HepG2 (cell line): Measurements from ENCODE around the gene ARHGEF12. TPM values are rescaled to one million over a fixed set of nuclear protein-coding genes. Genes with fewer than 3 reads are reported as not detected.

Experiments used
- DNMT1 ChIP-seq: sonication (generic); formaldehyde crosslinking; IDR thresholded peaks from 2 replicates; pipeline ENCODE4 v1.5.1; 2020; ENCODE audit warnings: mild to moderate bottlenecking, missing genetic modification reagents
- KDM4B ChIP-seq: sonication (generic); formaldehyde crosslinking; IDR thresholded peaks from 2 replicates; pipeline ENCODE4 v1.4.0; 2020; ENCODE audit warnings: missing genetic modification reagents
- MTA1 ChIP-seq: sonication (generic); formaldehyde crosslinking; IDR thresholded peaks from 2 replicates; pipeline ENCODE4 v1.4.0; 2020; ENCODE audit warnings: missing genetic modification reagents, mild to moderate bottlenecking, borderline replicate concordance
- PHF8 ChIP-seq: sonication (generic); formaldehyde crosslinking; IDR thresholded peaks from 2 replicates; pipeline ENCODE4 v1.5.0; 2020; ENCODE audit warnings: missing genetic modification reagents
- POLR2G ChIP-seq: fragments of 200-400 bp; formaldehyde crosslinking; IDR thresholded peaks from 2 replicates; pipeline ENCODE4 v1.6.1; 2018; ENCODE audit warnings: mild to moderate bottlenecking, low read depth, low read length, moderate library complexity
- RAD21 ChIP-seq: fragments of 450-650 bp; formaldehyde crosslinking; IDR thresholded peaks from 2 replicates; pipeline ENCODE4 v1.5.0; 2020; ENCODE audit warnings: mild to moderate bottlenecking
- SNAPC2 ChIP-seq: sonication (generic); formaldehyde crosslinking; IDR thresholded peaks from 2 replicates; pipeline ENCODE4 v1.8.1; 2022; ENCODE audit warnings: mild to moderate bottlenecking, missing genetic modification reagents
- WIZ ChIP-seq: sonication (generic); formaldehyde crosslinking; IDR thresholded peaks from 2 replicates; pipeline ENCODE4 v1.5.1; 2020; ENCODE audit warnings: mild to moderate bottlenecking, missing genetic modification reagents
- ZBTB7B ChIP-seq: sonication (generic); formaldehyde crosslinking; IDR thresholded peaks from 2 replicates; pipeline ENCODE4 v1.4.0; 2020; ENCODE audit warnings: missing genetic modification reagents
- ZFP82 ChIP-seq: sonication (generic); formaldehyde crosslinking; IDR thresholded peaks from 2 replicates; pipeline ENCODE4 v1.5.1; 2020; ENCODE audit warnings: mild to moderate bottlenecking, missing genetic modification reagents, borderline replicate concordance
- ZNF451 ChIP-seq: sonication (generic); formaldehyde crosslinking; IDR thresholded peaks from 2 replicates; pipeline ENCODE4 v1.5.0; 2020; ENCODE audit warnings: mild to moderate bottlenecking, missing genetic modification reagents
- polyA plus RNA-seq, 8 experiments: library from polyadenylated mRNA; depleted of rRNA in 3 of 8; stranded (reverse) in 7 of 8; unstranded in 1 of 8; fragments of >200 nt; fragmentation: Illumina TruSeq in 4 of 8; extraction: Trizol in 4 of 8; gene quantifications; 2 replicates each; pipeline versions ENCODE4 v1.2.1 to v1.2.3, GENCODE V29; 2011 to 2016; ENCODE audit warnings: low read depth in 4 of 8, missing spikeins in 1 of 8, mixed read lengths in 1 of 8; ENCODE audit not compliant: insufficient read depth in 1 of 8
- total RNA-seq, 5 experiments: library from RNA; depleted of rRNA; stranded (reverse); fragments of >200 nt; fragmentation: Illumina TruSeq; extraction: Trizol; gene quantifications; 2 replicates each; pipeline ENCODE4 v1.2.3, GENCODE V29; 2016; ENCODE audit warnings: low read depth in 1 of 5
- TF ChIP-seq, protein P1 (sequence below): sonication (generic); formaldehyde crosslinking; IDR thresholded peaks from 2 replicates; pipeline ENCODE4 v1.8.1; 2023; ENCODE audit warnings: mild to moderate bottlenecking, missing genetic modification reagents
- TF ChIP-seq, protein P2 (sequence below): fragments of 450-650 bp; IDR thresholded peaks from 2 replicates; pipeline ENCODE4 v1.6.1; 2017; ENCODE audit warnings: mild to moderate bottlenecking
- TF ChIP-seq, protein P3 (sequence below): sonication (generic); formaldehyde crosslinking; IDR thresholded peaks from 2 replicates; pipeline ENCODE4 v1.5.1; 2020; ENCODE audit warnings: mild to moderate bottlenecking, moderate library complexity, missing genetic modification reagents
- TF ChIP-seq, protein P4 (sequence below): sonication (generic); formaldehyde crosslinking; IDR thresholded peaks from 2 replicates; pipeline ENCODE4 v1.8.1; 2023; ENCODE audit warnings: missing genetic modification reagents, inconsistent platforms, borderline replicate concordance
- TF ChIP-seq, protein P5 (sequence below), 2 experiments: sonication (generic) in 1 of 2; formaldehyde crosslinking in 1 of 2; IDR thresholded peaks; 2 replicates each; pipeline versions ENCODE4 v1.6.1 to v1.9.0; 2014 to 2022; ENCODE audit warnings: antibody characterized with exemption in 1 of 2, borderline replicate concordance in 1 of 2, inconsistent platforms in 1 of 2, low read depth in 1 of 2, missing genetic modification reagents in 1 of 2

The ARHGEF12 gene
- total and polyA plus RNA-seq, 2 of the 13 experiments (the other 11 are each of a cell fraction or from before 2014, with no cell fraction given), result 17.9 to 54.4 TPM

DNA sequence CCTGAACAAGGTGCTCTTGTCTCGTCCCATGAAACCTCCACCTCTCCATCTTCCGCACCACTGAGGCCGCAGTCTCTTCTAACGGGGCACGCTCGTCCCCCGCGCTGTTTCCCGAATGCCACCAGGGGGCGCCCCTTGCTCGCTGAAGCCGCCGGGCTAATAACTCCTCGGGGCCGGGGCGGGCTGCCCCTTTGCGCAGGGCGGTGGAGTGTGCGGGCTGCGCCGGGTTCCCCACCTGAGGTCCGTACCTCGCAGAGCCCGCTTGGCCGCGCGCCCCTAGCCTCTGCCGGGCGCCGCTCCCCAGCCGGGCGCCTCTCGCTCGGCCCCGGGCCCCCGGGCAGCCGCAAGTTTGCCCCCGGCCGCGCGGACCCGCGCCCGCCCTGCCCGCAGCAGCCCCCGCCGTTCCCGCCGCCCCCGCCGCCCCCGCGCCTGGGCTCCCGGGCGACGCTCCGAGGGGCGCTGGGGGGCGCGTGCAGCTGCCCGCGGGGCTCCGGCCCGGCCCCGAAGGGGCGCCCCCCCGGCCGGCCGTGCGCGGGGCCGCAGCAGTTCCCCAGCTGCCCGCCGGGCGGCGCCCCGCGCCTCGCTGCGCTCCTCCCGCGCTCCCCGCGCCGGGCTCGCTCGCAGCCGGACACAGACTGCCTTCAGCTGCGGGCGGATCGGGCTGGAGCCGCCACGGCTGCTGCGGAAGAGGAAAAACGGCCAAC is 175.1 kb downstream of the ARHGEF12 start, which contains the start of gene GRIK4 (continued):
- TF ChIP-seq SNAPC2 (CRISPR knock-in tag), result no peak
- no peak for TF ChIP-seq ZFP82 (CRISPR knock-in tag)
- peak; percentile 39; the same call in 1 of the 2 replicates for TF ChIP-seq ZBTB7B (CRISPR knock-in tag)
- TF ChIP-seq MTA1, result no peak
- TF ChIP-seq, protein P1, sequence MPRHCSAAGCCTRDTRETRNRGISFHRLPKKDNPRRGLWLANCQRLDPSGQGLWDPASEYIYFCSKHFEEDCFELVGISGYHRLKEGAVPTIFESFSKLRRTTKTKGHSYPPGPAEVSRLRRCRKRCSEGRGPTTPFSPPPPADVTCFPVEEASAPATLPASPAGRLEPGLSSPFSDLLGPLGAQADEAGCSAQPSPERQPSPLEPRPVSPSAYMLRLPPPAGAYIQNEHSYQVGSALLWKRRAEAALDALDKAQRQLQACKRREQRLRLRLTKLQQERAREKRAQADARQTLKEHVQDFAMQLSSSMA (CRISPR knock-in tag), result no peak
- peak; percentile 98 for TF ChIP-seq RAD21
- no peak for TF ChIP-seq POLR2G
- TF ChIP-seq, protein P2, sequence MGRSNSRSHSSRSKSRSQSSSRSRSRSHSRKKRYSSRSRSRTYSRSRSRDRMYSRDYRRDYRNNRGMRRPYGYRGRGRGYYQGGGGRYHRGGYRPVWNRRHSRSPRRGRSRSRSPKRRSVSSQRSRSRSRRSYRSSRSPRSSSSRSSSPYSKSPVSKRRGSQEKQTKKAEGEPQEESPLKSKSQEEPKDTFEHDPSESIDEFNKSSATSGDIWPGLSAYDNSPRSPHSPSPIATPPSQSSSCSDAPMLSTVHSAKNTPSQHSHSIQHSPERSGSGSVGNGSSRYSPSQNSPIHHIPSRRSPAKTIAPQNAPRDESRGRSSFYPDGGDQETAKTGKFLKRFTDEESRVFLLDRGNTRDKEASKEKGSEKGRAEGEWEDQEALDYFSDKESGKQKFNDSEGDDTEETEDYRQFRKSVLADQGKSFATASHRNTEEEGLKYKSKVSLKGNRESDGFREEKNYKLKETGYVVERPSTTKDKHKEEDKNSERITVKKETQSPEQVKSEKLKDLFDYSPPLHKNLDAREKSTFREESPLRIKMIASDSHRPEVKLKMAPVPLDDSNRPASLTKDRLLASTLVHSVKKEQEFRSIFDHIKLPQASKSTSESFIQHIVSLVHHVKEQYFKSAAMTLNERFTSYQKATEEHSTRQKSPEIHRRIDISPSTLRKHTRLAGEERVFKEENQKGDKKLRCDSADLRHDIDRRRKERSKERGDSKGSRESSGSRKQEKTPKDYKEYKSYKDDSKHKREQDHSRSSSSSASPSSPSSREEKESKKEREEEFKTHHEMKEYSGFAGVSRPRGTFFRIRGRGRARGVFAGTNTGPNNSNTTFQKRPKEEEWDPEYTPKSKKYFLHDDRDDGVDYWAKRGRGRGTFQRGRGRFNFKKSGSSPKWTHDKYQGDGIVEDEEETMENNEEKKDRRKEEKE, result no peak
- TF ChIP-seq, protein P3, sequence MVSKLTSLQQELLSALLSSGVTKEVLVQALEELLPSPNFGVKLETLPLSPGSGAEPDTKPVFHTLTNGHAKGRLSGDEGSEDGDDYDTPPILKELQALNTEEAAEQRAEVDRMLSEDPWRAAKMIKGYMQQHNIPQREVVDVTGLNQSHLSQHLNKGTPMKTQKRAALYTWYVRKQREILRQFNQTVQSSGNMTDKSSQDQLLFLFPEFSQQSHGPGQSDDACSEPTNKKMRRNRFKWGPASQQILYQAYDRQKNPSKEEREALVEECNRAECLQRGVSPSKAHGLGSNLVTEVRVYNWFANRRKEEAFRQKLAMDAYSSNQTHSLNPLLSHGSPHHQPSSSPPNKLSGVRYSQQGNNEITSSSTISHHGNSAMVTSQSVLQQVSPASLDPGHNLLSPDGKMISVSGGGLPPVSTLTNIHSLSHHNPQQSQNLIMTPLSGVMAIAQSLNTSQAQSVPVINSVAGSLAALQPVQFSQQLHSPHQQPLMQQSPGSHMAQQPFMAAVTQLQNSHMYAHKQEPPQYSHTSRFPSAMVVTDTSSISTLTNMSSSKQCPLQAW (CRISPR knock-in tag), result 0 out of 2 replicates have a peak, but pooled peaks have one; percentile 43
- 0 out of 2 replicates have a peak, but pooled peaks have one; percentile 27 for TF ChIP-seq DNMT1 (CRISPR knock-in tag)
- TF ChIP-seq ZNF451 (CRISPR knock-in tag), result no peak
- TF ChIP-seq PHF8 (CRISPR knock-in tag), result 0 out of 2 replicates have a peak, but pooled peaks have one; percentile 17
- TF ChIP-seq, protein P4, sequence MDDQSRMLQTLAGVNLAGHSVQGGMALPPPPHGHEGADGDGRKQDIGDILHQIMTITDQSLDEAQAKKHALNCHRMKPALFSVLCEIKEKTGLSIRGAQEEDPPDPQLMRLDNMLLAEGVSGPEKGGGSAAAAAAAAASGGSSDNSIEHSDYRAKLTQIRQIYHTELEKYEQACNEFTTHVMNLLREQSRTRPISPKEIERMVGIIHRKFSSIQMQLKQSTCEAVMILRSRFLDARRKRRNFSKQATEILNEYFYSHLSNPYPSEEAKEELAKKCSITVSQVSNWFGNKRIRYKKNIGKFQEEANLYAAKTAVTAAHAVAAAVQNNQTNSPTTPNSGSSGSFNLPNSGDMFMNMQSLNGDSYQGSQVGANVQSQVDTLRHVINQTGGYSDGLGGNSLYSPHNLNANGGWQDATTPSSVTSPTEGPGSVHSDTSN (CRISPR knock-in tag), result no peak
- TF ChIP-seq WIZ, result no peak
- TF ChIP-seq, protein P5, sequence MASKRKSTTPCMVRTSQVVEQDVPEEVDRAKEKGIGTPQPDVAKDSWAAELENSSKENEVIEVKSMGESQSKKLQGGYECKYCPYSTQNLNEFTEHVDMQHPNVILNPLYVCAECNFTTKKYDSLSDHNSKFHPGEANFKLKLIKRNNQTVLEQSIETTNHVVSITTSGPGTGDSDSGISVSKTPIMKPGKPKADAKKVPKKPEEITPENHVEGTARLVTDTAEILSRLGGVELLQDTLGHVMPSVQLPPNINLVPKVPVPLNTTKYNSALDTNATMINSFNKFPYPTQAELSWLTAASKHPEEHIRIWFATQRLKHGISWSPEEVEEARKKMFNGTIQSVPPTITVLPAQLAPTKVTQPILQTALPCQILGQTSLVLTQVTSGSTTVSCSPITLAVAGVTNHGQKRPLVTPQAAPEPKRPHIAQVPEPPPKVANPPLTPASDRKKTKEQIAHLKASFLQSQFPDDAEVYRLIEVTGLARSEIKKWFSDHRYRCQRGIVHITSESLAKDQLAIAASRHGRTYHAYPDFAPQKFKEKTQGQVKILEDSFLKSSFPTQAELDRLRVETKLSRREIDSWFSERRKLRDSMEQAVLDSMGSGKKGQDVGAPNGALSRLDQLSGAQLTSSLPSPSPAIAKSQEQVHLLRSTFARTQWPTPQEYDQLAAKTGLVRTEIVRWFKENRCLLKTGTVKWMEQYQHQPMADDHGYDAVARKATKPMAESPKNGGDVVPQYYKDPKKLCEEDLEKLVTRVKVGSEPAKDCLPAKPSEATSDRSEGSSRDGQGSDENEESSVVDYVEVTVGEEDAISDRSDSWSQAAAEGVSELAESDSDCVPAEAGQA (IDR thresholded peaks at IDR 0.05; ENCODE audit: low read depth), result no peak
- TF ChIP-seq, protein P5 (CRISPR knock-in tag; IDR thresholded peaks at IDR 0.05; ENCODE audit: borderline replicate concordance), result no peak
- TF ChIP-seq KDM4B (CRISPR knock-in tag), result no peak
